ENCODE data around the gene BRSK2.

The BRSK2 gene

DNA sequence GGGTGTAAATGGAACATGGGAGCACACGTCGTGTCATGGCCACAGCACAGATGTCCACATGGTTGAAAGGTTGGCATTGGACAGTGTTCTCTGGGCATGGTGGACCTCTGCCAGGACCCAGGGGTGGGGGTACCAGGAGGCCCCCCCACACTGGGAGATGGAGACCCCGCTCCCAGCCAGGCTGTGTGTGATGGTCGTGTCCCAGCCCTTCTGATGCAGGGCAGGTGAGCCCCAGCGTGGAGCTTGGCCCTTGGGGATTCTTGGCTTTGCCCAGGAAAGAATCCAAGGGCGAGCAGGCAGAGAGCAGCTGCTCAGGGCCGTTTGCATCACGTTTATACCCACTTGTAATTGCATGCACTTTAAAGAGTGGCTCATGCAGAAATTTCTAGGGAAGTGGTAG is 22.0 kb upstream of the BRSK2 start:
- H3K4me3 ChIP-seq (ENCODE audit: low read depth, low read length) = no peak overlapping the region
- no peak for DNase-seq (ENCODE audit: low read depth)
- TF ChIP-seq, protein P1, sequence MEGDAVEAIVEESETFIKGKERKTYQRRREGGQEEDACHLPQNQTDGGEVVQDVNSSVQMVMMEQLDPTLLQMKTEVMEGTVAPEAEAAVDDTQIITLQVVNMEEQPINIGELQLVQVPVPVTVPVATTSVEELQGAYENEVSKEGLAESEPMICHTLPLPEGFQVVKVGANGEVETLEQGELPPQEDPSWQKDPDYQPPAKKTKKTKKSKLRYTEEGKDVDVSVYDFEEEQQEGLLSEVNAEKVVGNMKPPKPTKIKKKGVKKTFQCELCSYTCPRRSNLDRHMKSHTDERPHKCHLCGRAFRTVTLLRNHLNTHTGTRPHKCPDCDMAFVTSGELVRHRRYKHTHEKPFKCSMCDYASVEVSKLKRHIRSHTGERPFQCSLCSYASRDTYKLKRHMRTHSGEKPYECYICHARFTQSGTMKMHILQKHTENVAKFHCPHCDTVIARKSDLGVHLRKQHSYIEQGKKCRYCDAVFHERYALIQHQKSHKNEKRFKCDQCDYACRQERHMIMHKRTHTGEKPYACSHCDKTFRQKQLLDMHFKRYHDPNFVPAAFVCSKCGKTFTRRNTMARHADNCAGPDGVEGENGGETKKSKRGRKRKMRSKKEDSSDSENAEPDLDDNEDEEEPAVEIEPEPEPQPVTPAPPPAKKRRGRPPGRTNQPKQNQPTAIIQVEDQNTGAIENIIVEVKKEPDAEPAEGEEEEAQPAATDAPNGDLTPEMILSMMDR (IDR thresholded peaks at IDR 0.05; ENCODE audit: low read depth, low read length, missing control alignments) = no peak

DNA sequence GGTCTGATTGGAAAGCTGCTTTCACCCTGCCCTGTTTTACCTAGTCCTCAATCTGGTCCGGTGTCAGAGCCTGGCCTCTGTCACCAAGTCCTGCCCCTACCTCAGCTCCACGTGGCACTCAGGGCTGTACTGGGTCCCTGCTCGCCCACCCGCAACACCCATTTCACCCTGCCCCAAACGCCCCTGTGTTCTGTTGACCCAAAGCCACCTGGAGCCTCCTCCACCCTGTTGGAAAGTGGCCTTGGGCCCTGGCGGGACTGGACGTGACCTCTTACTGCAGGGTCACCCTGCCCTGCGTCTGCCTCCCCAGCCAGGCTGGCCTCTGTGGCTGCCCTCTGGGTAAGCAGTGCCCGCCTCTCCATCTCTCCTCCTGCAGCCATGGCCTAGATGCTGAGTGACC is 21.5 kb upstream of the BRSK2 start:
- no peak overlapping the region for H3K4me3 ChIP-seq (ENCODE audit: low read depth, low read length)
- DNase-seq (ENCODE audit: low read depth) = no peak

DNA sequence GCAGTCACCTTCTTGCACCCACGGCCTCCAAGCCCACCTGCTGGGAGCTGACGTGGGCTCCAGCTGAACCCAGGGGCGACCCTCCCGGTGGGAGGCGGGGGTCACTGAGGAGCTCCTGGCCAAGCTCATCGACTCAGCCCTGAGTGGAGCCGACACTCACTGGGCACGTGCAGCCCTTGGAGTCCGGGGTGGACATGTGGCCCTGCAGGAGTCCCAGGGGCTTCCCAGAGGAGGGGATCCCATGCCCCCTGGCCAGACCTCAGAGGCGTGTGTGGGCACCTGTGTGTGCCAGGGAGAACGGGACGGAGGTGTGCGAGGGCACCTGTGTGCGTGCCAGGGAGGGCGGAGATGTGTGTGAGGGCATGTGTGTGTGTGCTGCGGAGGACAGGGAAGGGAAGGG is 20.8 kb upstream of the BRSK2 start:
- no peak for DNase-seq (ENCODE audit: low read depth)
- TF ChIP-seq, protein P1 (IDR thresholded peaks at IDR 0.05; ENCODE audit: low read depth, low read length, missing control alignments) = no peak
- H3K4me3 ChIP-seq (ENCODE audit: low read depth, low read length) = no peak overlapping the region

More for the DNA sequence above, 21.5 kb upstream of the BRSK2 start:
- TF ChIP-seq, protein P1 (IDR thresholded peaks at IDR 0.05; ENCODE audit: low read depth, low read length, missing control alignments) = no peak

DNA sequence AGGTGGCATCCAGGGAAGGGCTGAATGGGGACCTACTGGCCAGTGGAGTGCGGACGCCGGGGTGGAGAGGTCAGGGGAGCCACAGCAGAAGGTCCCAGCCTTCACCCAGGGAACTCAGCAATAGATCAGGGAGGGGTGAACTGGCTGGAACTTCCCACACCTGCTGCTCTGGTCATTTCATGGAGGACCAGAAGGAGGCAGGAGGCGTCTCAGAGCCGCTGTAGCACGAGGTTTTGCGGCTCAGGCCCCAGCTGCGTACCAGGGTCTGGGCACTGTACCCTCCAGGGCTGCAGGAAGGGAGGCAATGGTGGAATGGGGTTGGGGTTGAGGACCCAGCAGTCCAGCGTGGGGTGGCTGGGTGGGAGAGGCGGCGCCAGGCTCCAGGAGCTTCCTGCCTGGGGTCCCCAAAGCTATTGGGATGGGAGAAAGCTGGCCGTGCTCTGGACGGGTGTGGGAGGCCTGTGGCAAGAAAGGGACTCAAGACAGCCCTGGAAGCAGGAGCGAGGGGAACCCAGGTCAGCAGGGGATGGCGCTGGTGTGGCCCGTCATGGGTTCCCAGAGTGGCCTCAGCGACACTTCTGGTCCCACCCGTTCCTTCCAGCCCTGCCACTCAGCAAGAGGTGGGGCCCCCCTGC is 20.2 kb upstream of the BRSK2 start:
- no peak for DNase-seq (ENCODE audit: low read depth)
- TF ChIP-seq, protein P1 (IDR thresholded peaks at IDR 0.05; ENCODE audit: low read depth, low read length, missing control alignments) = no peak
- H3K4me3 ChIP-seq (ENCODE audit: low read depth, low read length) = no peak overlapping the region

DNA sequence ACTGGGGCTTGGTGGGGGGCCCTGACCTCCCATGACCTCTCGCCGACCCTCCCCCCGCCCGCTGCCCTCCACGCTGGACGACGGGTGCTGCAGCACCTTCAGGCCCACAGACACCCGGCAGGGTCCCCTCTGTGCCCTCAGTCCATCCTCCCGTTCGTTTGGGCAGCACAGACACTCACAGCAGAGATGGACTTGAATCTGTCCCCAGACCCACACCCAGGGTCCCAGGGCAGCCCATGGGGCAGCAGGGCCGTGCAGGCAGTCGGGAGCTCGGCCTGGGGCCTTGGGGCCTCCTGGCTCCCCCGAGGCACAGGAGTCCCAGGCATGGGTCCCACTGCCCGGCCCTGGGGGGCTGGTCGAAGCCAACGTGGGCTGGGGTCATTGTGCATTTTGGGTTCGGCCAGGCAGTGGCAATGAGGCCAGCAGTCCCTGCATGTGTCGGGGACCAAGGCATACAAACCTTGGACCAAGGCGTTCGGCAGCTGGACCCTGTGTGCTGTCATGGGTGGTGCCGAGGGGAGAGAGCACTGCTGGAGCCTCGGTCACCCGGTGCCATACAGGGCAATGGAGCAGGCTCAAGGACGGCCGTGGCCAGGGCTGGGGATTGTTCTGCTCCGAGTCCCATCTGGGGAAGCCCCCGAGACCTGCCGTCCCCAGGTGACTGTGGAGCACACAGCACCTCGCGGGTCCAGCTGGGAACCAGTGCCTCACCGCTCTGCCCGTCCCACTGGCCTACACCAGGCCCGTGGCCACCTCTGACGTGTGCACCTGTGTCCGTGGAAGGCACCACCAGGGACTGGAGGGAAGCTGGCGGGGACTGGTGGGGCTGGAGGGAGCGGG is 19.3 kb upstream of the BRSK2 start:
- TF ChIP-seq, protein P1 (IDR thresholded peaks at IDR 0.05; ENCODE audit: low read depth, low read length, missing control alignments) = no peak
- no peak overlapping the region for H3K4me3 ChIP-seq (ENCODE audit: low read depth, low read length)
- DNase-seq (ENCODE audit: low read depth) = no peak

DNA sequence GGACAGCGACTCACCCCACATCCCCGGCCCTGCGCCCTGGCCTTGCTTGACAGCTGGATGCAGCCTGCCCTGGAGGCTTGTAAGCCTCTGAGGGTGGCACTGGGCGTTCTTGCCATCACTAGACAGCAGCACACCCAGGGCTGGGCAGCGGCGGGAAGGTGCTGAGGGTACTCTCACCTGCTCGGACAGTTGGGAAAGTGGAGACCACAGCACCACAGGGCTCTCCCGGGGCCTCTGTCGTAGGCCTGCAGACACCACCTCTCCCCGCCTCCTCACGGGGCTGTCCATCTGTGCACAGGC is 18.8 kb upstream of the BRSK2 start:
- TF ChIP-seq, protein P1 (IDR thresholded peaks at IDR 0.05; ENCODE audit: low read depth, low read length, missing control alignments) = no peak
- H3K4me3 ChIP-seq (ENCODE audit: low read depth, low read length) = no peak overlapping the region
- no peak for DNase-seq (ENCODE audit: low read depth)

DNA sequence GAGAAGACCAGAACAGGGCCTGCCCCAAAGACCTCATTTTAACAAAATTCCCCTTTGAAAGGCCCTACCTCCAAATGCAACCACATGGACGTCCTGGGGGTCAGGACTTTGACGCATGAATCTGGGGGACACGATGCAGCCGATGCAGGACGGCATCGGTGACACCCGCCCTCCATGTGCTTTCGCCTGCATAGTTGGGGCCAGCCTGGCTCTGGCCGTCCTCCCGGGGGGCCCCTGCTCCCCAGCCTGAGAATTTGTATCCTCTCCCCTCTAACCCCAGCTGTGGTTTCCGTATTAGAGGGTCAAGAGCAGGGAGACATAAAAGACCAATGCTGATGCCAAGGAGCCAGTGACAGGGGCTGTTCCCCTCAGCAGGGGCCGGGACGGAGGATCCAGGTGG is 18.4 kb upstream of the BRSK2 start:
- no peak for DNase-seq (ENCODE audit: low read depth)
- TF ChIP-seq, protein P1 (IDR thresholded peaks at IDR 0.05; ENCODE audit: low read depth, low read length, missing control alignments) = no peak
- no peak overlapping the region for H3K4me3 ChIP-seq (ENCODE audit: low read depth, low read length)

Measured in GM12864 (cell line).